Stimulated activated CD4-positive, alpha-beta T cell treated with anti-CD3 and anti-CD28 coated beads, Interleukin-1b, Interleukin-23, amount 100 ng/mL, for 24 hours (primary cell): ENCODE results near the gene MRTO4.
A peak's percentile ranks its signal among the peaks of the same experiment; 100 is the strongest.
"Not testable (repeated sequence)": the region's sequence is repeated elsewhere in the genome, so short reads cannot be mapped to it uniquely, and the experiment has no call there.

Experiments used
- DNase-seq, 4 experiments: peaks; one replicate each; pipeline ENCODE4 v3.0.0-alpha.2; 2020; ENCODE audit warnings: low read depth in 4 of 4, low spot score in 1 of 4

The MRTO4 gene

DNA sequence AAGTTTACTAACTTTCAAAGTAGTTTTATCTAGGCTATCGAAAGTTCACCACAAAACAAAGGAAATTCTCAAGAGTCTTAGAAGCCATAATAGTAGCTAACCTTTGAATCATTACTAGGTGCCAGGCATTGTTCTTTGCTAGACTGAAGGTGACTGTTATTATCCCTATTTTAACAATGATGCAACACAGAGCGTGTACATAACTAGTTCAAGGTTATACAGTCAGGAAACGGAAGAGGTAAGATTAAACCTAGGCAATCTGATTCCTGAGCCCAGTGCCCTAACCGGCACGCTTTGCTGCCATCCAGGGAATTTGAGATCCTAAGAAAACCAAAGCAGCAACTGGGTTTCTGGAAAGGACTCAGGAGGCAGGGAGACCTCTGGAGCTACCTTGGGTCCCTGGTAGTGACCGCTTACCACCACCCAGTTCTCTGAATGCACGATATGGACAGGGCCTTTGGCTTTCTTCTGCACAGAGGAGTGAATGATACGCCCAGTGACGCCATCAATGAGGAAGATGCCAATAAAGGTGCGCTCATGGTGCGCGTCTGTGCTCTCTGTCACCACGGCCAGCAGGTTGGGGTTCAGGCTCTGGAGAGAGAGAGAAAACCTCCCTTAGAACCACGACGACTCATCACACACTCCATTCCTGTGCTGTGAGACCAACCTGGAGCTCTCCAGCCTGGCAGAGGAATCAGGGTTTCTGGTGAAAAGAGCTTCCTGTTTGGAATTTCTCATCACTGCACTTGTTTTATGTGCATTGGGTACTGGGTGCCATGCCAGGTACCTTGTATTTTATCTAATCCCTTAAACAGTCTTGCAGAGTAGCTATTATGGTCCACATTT lies 28.4 kb upstream of the MRTO4 start:
- no peak for DNase-seq

DNA sequence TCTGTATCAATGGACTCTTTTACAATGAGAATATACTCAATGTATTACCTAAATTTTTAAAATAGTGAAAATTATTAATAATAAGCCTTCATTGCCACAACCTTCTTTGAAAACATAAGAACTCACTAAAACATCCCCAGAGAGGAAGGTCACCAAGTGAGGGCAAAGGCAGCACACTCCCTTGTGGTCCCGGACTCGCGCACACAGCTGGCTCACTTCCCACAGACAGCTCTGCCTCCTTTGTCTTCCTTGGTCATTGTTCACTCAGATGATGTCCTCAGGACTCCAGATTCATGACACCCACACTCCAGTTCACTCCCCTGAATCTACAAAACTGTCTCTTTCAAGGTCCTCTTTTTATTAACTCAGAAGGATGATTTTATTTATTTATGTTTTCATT lies 22.4 kb upstream of the MRTO4 start:
- DNase-seq, result no peak

DNA sequence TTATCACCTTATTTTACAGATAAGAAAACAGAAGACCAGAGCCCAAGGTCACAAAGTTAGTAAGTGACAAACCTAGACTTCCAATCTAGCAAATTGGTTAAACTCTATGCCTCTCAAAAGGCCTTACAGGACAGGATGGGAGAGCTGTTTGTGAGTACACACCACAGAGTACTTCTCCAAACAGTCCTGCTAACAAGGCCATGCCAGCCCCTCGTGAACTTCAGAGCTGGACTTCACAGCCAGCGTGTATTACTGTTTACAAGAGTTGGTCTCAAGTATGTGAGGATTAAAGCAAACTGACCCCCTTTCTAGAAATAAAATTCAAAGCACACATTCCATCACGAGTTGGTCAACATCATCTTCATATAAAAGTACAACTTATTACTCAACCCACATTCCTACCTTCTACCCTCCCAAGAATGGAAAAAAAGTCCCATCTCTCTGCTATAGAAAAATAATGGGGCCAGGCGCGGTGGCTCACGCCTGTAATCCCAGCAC lies 21.7 kb upstream of the MRTO4 start:
- DNase-seq, result no peak

DNA sequence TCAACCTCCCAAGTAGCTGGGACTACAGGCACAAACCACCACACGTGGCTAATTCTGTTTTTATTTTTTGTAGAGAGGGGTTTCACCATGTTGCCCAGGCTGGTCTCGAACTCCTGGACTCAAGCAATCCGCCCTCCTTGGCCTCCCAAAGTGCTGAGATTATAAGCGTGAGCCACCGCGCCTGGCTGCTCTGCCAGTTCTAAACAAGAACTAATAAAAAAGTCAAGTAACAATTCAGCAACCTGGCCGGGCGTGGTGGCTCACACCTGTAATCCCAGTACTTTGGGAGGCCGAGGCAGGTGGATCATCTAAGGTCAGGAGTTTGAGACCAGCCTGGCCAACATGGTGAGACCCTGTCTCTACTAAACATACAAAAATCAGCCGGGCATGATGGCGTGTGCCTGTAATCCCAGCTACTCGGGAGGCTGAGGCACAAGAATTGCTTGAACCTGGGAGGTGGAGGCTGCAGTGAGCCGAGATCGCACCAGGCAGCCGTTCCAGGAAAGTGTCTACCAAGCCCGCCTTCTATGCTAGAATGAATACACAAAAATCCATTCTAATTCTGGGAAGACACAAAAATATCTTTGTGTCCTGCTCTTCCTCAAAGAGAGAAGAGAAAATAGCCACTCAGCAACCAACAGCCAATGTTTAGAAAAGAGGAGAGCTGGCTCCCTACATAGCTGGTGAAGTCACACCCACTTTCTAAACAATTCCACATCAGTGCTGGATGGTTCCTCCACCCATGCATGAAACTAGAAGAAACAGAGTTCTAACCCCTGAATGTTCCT lies 19.7 kb upstream of the MRTO4 start:
- not testable (repeated sequence) for DNase-seq

DNA sequence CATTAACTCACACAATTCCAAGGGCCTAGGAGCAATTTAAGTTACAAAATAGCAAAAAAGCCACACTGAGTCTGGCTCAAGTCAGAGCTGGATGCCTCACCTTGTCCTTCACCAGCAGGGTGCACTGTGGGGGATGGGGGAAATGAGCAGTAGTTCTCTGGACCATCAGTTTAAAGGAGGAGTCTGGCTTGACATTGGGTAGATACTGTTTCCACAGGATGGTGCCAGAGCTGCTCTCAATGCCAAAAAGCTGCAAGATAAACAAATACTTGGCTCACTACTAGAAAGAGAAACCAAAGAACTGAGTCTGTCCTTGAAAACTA lies 19.1 kb upstream of the MRTO4 start:
- no peak for DNase-seq

DNA sequence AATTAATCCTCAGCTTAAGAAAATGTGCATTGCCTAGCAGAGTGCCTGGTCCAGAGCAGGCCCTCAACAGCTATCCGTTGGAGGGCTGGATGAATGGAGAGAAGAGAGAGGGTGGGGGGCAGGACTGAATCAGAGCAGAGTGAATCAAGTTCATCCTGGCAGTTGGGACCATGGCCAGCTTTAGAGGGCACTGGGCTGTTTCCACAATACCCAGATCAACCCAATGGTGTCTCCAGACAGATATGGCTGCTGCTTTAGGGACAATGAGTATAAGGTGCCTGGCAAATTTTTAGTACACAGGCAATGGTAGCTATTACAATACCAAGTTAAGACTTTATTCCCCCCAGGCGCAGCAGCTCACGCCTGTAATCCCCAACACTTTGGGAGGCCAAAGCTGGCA lies 17.4 kb upstream of the MRTO4 start:
- no peak for DNase-seq

DNA sequence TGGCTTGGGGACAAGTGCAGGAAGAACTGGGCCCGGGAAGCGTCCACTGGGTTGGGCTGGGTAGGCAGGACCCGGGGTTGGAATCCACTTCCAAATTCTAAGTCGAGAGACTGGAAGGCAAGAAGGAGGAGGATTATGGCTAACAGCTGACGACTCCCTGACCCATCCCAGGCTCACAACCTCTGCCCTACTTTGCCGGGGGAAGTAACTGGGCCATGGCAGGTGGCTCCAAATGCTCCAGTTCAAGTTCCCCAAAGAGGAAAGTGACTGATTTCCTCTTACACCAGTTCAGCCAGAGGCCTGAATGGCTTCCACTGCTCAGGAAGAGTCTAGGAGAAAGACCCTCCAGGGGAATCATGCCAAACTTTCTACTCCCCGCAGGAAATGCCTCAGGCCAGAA lies 11.7 kb upstream of the MRTO4 start:
- no peak for DNase-seq

DNA sequence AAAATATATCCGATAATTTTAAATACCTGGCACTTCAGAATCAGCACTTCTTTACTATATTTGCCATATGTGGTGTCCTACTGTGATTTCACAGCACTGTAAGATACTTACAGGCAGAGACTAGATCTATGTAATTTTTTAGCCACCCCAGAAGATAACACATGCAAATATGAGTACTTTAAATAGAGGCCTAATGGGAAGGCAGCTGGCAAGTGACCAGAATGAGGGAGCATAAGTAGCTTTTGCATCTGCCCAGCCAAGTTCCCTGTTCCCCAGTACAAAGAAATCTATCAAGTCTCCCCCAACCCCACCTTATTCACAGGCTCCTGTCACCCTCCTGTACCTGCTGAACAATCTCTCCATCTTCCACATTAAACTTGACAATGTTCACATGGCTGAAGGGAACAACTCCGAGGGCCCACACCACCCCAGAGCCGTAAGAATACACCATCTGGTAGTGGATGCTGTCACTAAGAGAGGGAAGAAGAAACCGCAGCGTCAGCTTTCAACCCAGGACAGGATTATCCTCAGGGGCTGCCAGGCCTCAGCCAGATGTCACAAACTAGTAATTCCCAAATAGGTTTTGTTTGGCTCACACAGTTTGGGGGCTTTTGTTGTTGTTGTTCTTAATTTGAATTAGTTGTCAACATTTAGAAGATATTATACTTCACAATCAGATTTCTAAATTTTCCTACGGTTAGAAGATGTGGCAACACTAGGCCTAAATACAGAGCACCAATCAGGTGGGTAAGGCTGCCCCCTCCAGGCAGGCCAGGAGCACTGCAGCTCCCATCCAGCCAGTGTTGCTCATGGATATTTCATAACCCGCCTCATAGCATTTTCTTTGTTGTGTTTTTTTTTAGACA lies 10.7 kb upstream of the MRTO4 start:
- peak; percentile 48 to 58 (median 50) for DNase-seq

DNA sequence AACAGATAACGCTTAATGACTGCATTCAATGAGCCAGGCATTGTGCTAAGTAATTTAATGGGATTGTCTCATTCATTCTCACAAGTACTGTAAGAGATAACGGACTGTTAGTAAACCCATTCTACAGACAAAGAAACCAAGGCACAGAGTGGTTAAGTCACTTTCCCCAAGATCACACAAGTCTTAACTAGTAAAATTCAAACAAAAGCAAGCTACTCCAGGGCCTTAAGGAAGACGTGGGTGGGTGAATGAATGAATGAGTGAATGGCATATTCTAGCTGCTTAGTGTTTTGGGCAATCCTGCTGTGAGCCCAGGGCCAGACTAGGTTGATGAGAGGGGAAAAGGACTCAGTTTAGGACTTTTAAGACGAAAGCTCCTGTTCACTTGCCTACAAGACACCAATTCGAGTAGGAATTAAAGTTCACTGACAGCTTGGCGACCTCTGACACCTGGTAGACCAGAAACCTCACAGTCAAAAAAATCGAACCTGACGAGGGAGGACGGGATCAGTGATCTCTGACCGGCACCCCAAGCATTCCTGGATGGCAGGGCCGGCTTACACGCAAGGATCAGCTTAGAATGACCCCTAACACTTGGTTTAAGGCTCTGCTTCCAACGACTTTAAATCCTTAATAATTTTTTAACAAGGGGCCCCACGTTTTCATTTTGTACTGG lies 838 bp upstream of the MRTO4 start:
- no peak for DNase-seq

DNA sequence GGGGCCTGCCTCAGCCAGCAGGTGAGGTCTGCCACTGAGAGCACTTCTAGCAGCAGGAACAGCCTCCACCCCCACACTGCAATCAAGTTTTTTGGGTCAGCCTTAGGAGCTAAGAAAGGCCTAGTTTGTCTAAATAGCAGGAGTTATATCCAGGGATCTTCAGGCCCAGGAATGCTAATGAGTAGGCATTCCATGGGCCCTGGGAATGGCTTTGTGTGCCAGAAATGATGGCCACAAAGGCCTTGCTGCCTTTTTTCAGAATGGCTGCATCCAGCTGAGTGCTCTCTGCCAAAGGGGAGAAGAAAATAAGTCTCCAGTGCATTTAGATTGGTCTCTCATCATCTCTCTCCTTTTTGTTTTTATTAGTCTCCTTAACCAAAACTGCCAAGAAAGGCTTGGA lies 2.8 kb downstream of the MRTO4 start:
- DNase-seq, result no peak

DNA sequence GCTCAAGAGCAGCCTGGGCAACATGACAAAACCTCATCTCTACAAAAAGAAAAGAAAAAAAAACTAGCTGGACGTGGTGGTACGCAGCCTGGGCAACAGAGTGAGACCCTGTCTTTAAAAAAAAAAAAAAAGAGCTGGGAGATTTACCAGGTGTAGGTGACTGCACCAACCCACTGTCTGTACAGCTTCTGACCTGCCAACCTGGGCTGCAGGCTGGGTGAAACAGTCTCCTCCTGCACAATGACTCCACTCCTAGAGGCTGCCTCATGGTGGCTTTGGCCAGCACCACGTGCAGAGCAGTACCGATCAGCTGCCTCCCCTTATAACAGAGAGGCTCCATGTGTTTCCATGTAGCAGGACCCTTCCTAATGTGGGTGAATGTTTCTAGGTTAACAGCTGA lies 3.7 kb downstream of the MRTO4 start:
- DNase-seq, result no peak

DNA sequence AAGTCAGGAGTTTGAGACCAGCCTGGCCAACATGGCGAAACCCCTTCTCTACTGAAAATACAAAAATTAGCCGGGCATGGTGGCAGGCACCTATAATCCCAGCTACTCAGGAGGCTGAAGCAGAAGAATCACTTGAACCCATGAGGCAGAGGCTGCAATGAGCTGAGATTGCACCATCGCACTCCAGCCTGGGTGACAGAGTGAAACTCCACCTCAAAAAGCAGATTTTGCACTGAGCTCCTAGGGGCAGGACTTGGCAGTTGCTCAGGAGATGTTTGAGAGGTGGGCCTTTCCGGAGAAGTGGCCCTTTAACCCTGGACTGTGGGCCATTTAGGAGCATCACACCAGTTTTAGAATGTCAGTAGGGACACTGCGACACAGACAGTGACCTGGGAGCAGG lies 4.7 kb downstream of the MRTO4 start:
- not testable (repeated sequence) for DNase-seq

DNA sequence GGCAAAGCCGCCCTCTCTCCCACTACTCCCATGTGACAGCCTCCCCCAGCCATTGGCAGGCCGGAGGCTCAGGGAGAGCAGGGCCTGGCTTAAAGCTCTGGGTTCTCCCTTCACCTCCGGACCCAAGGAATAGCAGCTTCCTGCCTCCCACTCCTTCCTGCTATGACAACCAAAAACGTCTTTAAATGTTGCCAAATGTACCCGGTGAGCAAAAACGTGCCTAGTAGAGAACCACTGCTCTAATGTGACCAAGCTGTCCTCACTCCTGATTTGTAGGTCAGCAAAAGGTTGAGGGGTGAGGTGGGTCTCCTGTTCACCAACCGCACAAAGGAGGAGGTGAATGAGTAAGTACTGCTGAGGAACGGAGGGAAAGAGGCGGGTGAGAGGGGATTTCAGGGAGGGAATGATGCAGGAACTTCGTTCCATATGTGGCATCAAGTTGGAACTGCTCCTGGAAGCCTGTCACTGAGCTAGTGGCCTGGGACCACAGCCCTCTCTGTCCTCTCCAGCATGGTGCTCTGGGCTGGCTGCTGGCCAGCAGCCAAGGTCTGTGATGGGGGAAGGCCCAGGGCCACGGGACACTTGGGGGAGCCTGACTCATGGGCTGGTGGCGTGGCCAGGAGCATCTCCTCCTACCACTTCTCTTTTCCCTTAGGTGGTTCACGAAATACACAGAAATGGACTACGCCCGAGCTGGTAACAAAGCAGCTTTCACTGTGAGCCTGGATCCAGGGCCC lies 5.7 kb downstream of the MRTO4 start:
- no peak for DNase-seq

DNA sequence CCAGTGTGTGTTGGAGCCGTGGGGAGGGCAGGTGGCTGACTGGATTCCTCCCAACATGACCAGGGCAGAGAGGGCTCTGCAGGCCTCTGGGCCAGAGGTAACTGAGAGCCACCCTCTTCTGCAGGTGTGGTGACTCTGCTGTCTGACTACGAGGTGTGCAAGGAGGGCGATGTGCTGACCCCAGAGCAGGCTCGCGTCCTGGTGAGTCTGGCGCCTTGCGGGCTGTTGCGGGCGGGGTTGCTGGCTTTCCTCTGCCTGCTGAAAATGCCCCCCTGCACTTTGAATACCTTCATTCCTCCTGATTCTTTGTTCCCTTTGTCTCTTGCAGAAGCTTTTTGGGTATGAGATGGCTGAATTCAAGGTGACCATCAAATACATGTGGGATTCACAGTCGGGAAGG lies 6.7 kb downstream of the MRTO4 start:
- DNase-seq, result no peak

DNA sequence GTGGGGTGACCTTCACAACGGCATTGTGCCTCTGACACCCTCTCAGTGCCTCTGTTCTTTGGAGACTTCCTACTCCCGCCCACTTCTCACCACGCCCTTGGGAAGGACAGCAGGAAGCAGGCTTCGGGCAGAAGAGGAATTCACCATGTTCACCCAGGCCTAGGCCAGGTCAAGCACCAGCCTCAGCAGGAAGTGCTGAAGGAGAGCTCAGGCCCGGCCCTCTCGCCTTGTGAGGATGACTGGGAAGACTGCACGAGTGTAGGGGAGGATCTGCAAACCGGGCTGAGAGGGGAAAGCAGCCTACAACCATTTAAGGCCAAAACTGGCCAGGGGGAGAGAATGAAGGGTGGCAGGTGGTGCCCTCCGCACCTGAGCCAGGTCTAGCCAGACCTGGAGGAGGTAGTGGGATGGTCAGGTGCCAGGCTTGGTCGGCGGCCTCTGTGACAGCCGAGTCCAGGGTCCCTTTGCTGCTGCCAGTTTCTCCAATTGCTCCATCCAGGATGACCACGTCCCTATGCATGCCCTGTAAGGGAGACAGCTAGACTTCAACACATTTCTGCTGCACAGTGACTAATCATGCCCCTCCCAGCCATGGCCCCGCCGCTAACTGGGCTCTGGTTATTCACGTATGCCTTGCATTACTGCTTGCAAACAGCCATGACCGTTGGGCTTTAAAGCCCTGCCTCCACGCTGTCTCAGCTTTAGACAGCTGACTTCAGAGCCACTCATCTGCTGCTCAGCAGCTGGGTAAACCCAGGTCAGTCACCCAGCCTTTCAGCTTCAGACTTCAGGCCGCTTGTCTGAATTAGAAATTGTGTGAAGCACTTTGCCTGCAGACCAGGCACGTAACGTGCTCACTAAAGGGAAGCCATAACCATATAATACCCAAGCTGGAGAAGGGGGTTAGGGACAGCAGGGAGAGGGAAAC lies 8.9 kb downstream of the MRTO4 start:
- DNase-seq, result no peak

DNA sequence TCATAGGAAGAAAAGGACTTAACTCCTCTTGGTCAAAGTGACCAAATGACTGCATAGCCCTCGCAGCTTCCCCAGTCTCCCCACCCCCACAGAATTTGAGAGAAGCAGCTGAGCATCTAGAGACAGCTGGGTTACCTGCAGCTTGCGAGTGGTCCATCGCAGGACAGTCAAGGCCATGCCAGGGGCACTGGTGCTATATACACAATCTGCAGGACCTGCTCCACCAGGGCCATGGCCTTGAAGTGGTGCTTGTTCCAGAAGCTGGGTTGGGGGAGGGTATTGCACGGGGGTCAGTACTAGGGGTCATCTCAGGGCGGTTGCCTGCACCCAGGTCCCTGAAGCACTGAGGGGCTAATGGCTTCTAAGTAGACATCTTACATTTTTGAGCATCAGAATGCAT lies 10.4 kb downstream of the MRTO4 start:
- DNase-seq, result no peak

DNA sequence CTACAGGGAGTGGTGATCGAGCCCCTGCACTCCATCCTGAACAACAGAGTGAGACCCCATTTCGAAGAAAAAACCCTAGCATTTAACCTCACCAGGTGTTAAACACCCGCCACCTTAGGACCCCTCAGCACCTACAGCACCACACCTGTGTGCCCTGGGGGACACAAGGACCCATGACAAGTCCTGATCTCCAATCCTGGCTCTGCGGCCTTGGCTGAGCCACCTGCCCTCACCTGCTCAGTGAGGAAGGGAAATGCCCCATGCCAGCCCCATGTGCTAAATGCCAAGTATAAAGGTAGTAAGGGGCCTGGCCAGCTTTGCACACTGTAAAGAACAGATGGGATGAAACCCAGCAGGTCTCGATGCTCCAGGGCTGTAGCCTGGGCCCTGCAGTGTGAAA lies 11.1 kb downstream of the MRTO4 start:
- no peak for DNase-seq

DNA sequence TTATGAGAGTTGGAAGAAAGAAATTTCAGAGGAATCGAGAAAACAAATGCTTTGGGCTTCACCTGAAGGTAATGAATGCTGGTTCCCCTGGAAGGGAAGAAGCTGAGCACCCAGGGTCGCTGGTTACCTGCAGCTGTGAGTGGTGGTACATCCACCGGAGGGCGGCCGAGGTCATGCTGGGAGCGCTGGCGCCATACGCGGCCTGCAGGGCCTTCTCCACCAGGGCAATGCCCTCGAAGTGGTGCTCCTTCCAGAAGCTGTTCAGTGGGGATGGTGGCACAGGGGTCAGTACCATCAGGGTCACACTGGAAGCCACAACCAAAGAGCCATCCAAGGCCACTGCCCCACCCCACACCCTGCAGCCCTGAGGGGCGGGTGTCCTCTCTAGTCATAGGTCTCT lies 16.8 kb downstream of the MRTO4 start:
- no peak for DNase-seq
